Testis (tissue), 2 donors: ENCODE results near the gene G3BP2.

ENCODE experiments used
- POLR2A ChIP-seq: fragments of 450-650 bp; IDR thresholded peaks from one replicate; pipeline ENCODE4 v1.6.1; 2017; ENCODE audit warnings: antibody characterized with exemption, mild to moderate bottlenecking, moderate library complexity
- TF ChIP-seq, protein P1 (sequence below), 3 experiments: fragments of 450-650 bp in 2 of 3; fragments of 200-600 bp in 1 of 3; sonication (generic) in 1 of 3; IDR thresholded peaks; one replicate each; pipeline ENCODE4 v1.5.1; 2016 to 2019; ENCODE audit warnings: antibody characterized with exemption in 3 of 3, mild to moderate bottlenecking in 2 of 3, moderate library complexity in 1 of 3

DNA sequence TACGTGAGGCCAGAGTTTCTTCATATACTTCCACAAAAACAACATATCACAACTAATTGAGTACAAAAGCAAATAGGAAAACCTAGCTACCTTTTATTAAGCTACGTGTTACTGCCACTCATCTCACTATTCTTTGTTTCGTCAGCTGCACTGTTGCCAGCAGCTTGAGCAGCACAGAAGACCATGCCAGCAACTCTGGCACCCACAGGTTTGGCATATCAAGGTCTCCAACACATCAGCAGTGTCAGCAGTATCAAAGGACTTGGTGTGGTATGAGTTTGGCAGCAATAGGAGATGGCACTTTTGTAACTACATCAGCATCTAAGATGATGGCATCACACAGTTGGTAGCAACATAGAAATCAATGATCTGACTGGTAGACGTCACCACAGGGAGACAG, 73.6 kb downstream of the G3BP2 start:
- TF ChIP-seq, protein P1, sequence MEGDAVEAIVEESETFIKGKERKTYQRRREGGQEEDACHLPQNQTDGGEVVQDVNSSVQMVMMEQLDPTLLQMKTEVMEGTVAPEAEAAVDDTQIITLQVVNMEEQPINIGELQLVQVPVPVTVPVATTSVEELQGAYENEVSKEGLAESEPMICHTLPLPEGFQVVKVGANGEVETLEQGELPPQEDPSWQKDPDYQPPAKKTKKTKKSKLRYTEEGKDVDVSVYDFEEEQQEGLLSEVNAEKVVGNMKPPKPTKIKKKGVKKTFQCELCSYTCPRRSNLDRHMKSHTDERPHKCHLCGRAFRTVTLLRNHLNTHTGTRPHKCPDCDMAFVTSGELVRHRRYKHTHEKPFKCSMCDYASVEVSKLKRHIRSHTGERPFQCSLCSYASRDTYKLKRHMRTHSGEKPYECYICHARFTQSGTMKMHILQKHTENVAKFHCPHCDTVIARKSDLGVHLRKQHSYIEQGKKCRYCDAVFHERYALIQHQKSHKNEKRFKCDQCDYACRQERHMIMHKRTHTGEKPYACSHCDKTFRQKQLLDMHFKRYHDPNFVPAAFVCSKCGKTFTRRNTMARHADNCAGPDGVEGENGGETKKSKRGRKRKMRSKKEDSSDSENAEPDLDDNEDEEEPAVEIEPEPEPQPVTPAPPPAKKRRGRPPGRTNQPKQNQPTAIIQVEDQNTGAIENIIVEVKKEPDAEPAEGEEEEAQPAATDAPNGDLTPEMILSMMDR (IDR thresholded peaks at IDR 0.05) = no peak
- TF ChIP-seq POLR2A = no peak
